ENCODE data around the gene RFX8. TPM values are rescaled to one million over a fixed set of nuclear protein-coding genes. Genes with fewer than 3 reads are reported as not detected.

The RFX8 gene
- polyA plus RNA-seq, 1 of the 3 experiments (the other 2 are of a cell fraction) = 0.07 TPM

- TF ChIP-seq TCF12 (IDR thresholded peaks at IDR 0.05) (no peak), USF2 (IDR thresholded peaks at IDR 0.05; ENCODE audit: borderline replicate concordance, low read depth, low read length) (no peak), TEAD4 (IDR thresholded peaks at IDR 0.05; ENCODE audit: borderline replicate concordance, insufficient read depth) (no peak), RFX5 (IDR thresholded peaks at IDR 0.05; ENCODE audit: low read length) (no peak), NFIC (IDR thresholded peaks at IDR 0.05; ENCODE audit: borderline replicate concordance) (no peak), RCOR1 (IDR thresholded peaks at IDR 0.05; ENCODE audit: low read length) (no peak), SMC3 (IDR thresholded peaks at IDR 0.05; ENCODE audit: low read depth, low read length) (no peak), ZBTB33 (IDR thresholded peaks at IDR 0.05; ENCODE audit: borderline replicate concordance, low read depth) (no peak), TAF1 (IDR thresholded peaks at IDR 0.05; ENCODE audit: borderline replicate concordance, low read depth, low read length) (no peak), GATA2 (CRISPR knock-in tag; IDR thresholded peaks at IDR 0.05) (no peak), MXI1 (IDR thresholded peaks at IDR 0.05; ENCODE audit: low read depth, low read length) (no peak), FOSL2 (IDR thresholded peaks at IDR 0.05; ENCODE audit: borderline replicate concordance, low read depth) (no peak), FOXJ3 (CRISPR knock-in tag; IDR thresholded peaks at IDR 0.05) (no peak), USF1 (IDR thresholded peaks at IDR 0.05; ENCODE audit: borderline replicate concordance, low read depth) (no peak), PBX3 (IDR thresholded peaks at IDR 0.05) (no peak)
- TF ChIP-seq, protein P1, sequence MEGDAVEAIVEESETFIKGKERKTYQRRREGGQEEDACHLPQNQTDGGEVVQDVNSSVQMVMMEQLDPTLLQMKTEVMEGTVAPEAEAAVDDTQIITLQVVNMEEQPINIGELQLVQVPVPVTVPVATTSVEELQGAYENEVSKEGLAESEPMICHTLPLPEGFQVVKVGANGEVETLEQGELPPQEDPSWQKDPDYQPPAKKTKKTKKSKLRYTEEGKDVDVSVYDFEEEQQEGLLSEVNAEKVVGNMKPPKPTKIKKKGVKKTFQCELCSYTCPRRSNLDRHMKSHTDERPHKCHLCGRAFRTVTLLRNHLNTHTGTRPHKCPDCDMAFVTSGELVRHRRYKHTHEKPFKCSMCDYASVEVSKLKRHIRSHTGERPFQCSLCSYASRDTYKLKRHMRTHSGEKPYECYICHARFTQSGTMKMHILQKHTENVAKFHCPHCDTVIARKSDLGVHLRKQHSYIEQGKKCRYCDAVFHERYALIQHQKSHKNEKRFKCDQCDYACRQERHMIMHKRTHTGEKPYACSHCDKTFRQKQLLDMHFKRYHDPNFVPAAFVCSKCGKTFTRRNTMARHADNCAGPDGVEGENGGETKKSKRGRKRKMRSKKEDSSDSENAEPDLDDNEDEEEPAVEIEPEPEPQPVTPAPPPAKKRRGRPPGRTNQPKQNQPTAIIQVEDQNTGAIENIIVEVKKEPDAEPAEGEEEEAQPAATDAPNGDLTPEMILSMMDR (IDR thresholded peaks at IDR 0.05) = no peak
- TF ChIP-seq, protein P2, sequence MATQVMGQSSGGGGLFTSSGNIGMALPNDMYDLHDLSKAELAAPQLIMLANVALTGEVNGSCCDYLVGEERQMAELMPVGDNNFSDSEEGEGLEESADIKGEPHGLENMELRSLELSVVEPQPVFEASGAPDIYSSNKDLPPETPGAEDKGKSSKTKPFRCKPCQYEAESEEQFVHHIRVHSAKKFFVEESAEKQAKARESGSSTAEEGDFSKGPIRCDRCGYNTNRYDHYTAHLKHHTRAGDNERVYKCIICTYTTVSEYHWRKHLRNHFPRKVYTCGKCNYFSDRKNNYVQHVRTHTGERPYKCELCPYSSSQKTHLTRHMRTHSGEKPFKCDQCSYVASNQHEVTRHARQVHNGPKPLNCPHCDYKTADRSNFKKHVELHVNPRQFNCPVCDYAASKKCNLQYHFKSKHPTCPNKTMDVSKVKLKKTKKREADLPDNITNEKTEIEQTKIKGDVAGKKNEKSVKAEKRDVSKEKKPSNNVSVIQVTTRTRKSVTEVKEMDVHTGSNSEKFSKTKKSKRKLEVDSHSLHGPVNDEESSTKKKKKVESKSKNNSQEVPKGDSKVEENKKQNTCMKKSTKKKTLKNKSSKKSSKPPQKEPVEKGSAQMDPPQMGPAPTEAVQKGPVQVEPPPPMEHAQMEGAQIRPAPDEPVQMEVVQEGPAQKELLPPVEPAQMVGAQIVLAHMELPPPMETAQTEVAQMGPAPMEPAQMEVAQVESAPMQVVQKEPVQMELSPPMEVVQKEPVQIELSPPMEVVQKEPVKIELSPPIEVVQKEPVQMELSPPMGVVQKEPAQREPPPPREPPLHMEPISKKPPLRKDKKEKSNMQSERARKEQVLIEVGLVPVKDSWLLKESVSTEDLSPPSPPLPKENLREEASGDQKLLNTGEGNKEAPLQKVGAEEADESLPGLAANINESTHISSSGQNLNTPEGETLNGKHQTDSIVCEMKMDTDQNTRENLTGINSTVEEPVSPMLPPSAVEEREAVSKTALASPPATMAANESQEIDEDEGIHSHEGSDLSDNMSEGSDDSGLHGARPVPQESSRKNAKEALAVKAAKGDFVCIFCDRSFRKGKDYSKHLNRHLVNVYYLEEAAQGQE (IDR thresholded peaks at IDR 0.05; ENCODE audit: low read depth, low read length) = no peak
- Histone ChIP-seq H2AFZ (ENCODE audit: low read depth) (no peak overlapping the region), H3K4me1 (ENCODE audit: control insufficient read depth in 1 of 2, insufficient read depth in 2 of 2, low read depth in 1 of 2, low read length in 1 of 2) (peaks cover 0 to 11% of the 10 kb centered on the region in 2 experiments; a peak in 1 of 4 replicates), H3K9me3 (no peaks in the 10 kb centered on the region), H4K20me1 (ENCODE audit: insufficient read depth) (no peaks in the 10 kb centered on the region), H3K27ac (ENCODE audit: low read depth in 2 of 2, low read length in 1 of 2) (no peak overlapping the region), H3K27me3 (ENCODE audit: insufficient read depth) (peaks cover 5% of the 10 kb centered on the region; the same call in 1 of the 2 replicates), H3K9me2 (no peaks in the 10 kb centered on the region), H3K79me2 (ENCODE audit: insufficient read depth) (no peaks in the 10 kb centered on the region), H3K4me3 (ENCODE audit: low read depth in 2 of 2, low read length in 1 of 2) (no peak overlapping the region), H3K36me3 (replicated peaks in 1 of 2; ENCODE audit: control insufficient read depth in 1 of 2, insufficient read depth in 2 of 2, low read length in 1 of 2) (no peaks in the 10 kb centered on the region), H3F3A (replicated peaks; ENCODE audit: insufficient read depth) (peaks cover 2% of the 10 kb centered on the region), H3K9ac (no peak overlapping the region), H3K4me2 (no peak overlapping the region)
- WGBS (ENCODE audit: low lambda C conversion rate) = 86% methylated on average over 7 of the region's 7 CpGs
- ChIA-PET POLR2A (interaction anchor here (1.1 kb wide), 1 partner anchor 130 kb away, joined by 3 read pairs; no protein-coding TSS in a partner anchor), CTCF (interaction anchor here (0.6 to 1.0 kb wide), 2 partner anchors 9 to 75 kb away, joined by 3 read pairs; no protein-coding TSS in a partner anchor)
- DNase-seq = no peak
Measured at GRCh38 chr2:101383016-101383541, 91.8 kb downstream of the RFX8 start.

Measured in SK-N-SH (cell line).